Left lung (tissue), 10 donors: ENCODE results near the gene RASAL1. TPM values are rescaled to one million over a fixed set of nuclear protein-coding genes. Genes with fewer than 3 reads are reported as not detected.

ENCODE experiments used
- ATAC-seq: fragments of 200-7000 bp; cut with Tn5 transposase; one replicate; pipeline ENCODE4 v1.9.1; 2020; ENCODE audit warnings: moderate library complexity
- DNase-seq, 4 donors: peaks; one replicate each; pipeline ENCODE4 v3.0.0-alpha.2; 2013 to 2020
- H3K27ac ChIP-seq, 2 donors: fragments of 200-600 bp; sonication (generic) in 1 of 2; one replicate each; pipeline versions ENCODE4 v1.5.0 to v1.8.0; 2020 to 2021
- H3K27me3 ChIP-seq, 2 donors: fragments of 200-600 bp; sonication (generic) in 1 of 2; one replicate each; pipeline versions ENCODE4 v1.5.0 to v1.8.0; 2020 to 2021
- H3K36me3 ChIP-seq, 2 donors: fragments of 200-600 bp; sonication (generic) in 1 of 2; one replicate each; pipeline versions ENCODE4 v1.5.0 to v1.8.0; 2020 to 2021
- H3K4me1 ChIP-seq, 2 donors: fragments of 200-600 bp; one replicate each; pipeline ENCODE4 v1.8.0; 2021
- H3K4me3 ChIP-seq, 2 donors: fragments of 200-600 bp; sonication (generic) in 1 of 2; one replicate each; pipeline versions ENCODE4 v1.5.0 to v1.8.0; 2020 to 2021; ENCODE audit warnings: mild to moderate bottlenecking in 1 of 2
- H3K9me3 ChIP-seq, 2 donors: fragments of 200-600 bp; sonication (generic) in 1 of 2; one replicate each; pipeline versions ENCODE4 v1.5.0 to v1.8.0; 2020 to 2021
- CTCF ChIP-seq, 2 donors: fragments of 200-600 bp; sonication (generic) in 1 of 2; IDR thresholded peaks; one replicate each; pipeline versions ENCODE4 v1.5.0 to v1.8.0; 2021; ENCODE audit warnings: antibody characterized with exemption in 2 of 2
- intact Hi-C, 2 donors: fragments of 100-400 bp; cut with DNase I; formaldehyde crosslinking; loops; one replicate each; pipeline versions ENCODE4 v1.11.2 to v1.14.2; 2022
- polyA plus RNA-seq, 6 donors: library from polyadenylated mRNA; unstranded; fragments of 120-200 nt; gene quantifications; one replicate each; pipeline ENCODE4 v1.2.1, GENCODE V29; 2013; ENCODE audit not compliant: insufficient read length in 6 of 6
- total RNA-seq, 2 donors: library from RNA; stranded (reverse); fragmentation: NEBNext Ultra II Directional; extraction: Animal tissue kit (Norgen Biotek cat#: 25700); gene quantifications; one replicate each; pipeline ENCODE4 v1.2.1, GENCODE V29; 2021
- donor health status: DM: no; HTN: yes; CAD: no.
- donor health status: DM: no; HTN: no; CAD: no.

Gene RASAL1
- total and polyA plus RNA-seq, 8 donors, result 0.16 to 0.46 (median 0.24) TPM

- intact Hi-C loops, result loop anchor here in 1 of 2 donors (5.0 kb wide), 1 partner anchor 125 kb away; no protein-coding TSS in a partner anchor
- TF ChIP-seq CTCF (IDR thresholded peaks at IDR 0.05), result no peak
- ATAC-seq, result no peak
- Histone ChIP-seq H3K27me3 (no peaks in the 10 kb centered on the region), H3K4me3 (no peak overlapping the region), H3K4me1 (no peaks in the 10 kb centered on the region), H3K27ac (no peak overlapping the region), H3K36me3 (peaks cover 0 to 98% of the 10 kb centered on the region in 2 donors), H3K9me3 (no peaks in the 10 kb centered on the region)
- DNase-seq, result no peak
Observed at GRCh38 chr12:113172185-113172584, 36.6 kb upstream of the RASAL1 start.

DNA sequence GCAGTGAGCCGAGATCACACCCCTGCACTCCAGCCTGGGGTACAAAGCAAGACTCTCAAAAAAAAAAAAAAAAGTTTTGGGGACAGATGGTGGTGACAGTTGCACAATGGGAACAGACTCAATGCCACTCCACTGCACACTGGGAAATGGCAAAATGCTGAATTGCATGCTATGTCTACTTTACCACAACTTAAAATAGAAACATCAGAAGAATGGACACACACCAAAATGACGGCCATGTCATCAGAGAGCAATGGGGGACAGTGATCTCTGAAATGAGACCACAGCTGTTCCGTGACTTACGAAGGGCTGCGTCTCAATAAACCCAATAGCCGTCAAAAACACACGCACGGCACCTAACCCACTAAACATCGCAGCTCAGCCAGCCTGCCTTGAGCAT is 36.0 kb upstream of the RASAL1 start:
- ATAC-seq, result no peak
- no peak overlapping the region for H3K27ac ChIP-seq
- no peak for DNase-seq
- H3K36me3 ChIP-seq, result peaks cover 0 to 98% of the 10 kb centered on the region in 2 donors
- no peak for TF ChIP-seq CTCF (IDR thresholded peaks at IDR 0.05)
- H3K27me3 ChIP-seq, result no peaks in the 10 kb centered on the region
- no peaks in the 10 kb centered on the region for H3K9me3 ChIP-seq
- H3K4me1 ChIP-seq, result no peaks in the 10 kb centered on the region
- no peak overlapping the region for H3K4me3 ChIP-seq
- intact Hi-C loops, result loop anchor here in 1 of 2 donors (5.0 kb wide), 1 partner anchor 124 kb away; no protein-coding TSS in a partner anchor

GRCh38 chr12:113170926-113171325 is 35.4 kb upstream of the RASAL1 start:
- H3K4me3 ChIP-seq, result no peak overlapping the region
- TF ChIP-seq CTCF (IDR thresholded peaks at IDR 0.05), result no peak
- intact Hi-C loops, result loop anchor here in 1 of 2 donors (5.0 kb wide), 1 partner anchor 124 kb away; no protein-coding TSS in a partner anchor
- no peaks in the 10 kb centered on the region for H3K9me3 ChIP-seq
- no peak overlapping the region for H3K27ac ChIP-seq
- H3K27me3 ChIP-seq, result no peaks in the 10 kb centered on the region
- DNase-seq (no peak), ATAC-seq (no peak)
- no peaks in the 10 kb centered on the region for H3K4me1 ChIP-seq
- H3K36me3 ChIP-seq, result peaks cover 0 to 98% of the 10 kb centered on the region in 2 donors

DNA sequence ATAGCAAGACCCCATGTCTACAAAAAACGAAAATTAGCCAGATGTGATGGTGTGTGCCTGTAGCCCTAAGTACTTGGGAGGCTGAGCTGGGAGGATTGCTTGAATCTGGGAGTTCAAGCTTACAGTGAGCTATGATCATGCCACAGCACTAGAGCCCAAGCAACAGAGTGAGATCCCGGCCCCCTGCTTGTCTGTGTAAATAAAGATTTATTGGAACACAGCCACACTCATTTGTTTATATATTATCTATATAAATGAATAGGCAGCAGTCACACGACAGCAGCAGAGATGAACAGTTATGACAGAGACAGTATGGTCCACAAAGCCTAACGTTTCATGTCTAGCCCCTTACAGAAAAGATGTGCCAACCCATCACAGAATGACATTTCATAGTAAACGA is 34.9 kb upstream of the RASAL1 start:
- no peak for DNase-seq
- Histone ChIP-seq H3K9me3 (no peaks in the 10 kb centered on the region), H3K4me1 (no peaks in the 10 kb centered on the region), H3K27ac (no peak overlapping the region), H3K4me3 (no peak overlapping the region), H3K36me3 (peaks cover 0 to 99% of the 10 kb centered on the region in 2 donors), H3K27me3 (no peaks in the 10 kb centered on the region)
- intact Hi-C loops, result loop anchor here in 1 of 2 donors (5.0 kb wide), 1 partner anchor 123 kb away; no protein-coding TSS in a partner anchor
- no peak for TF ChIP-seq CTCF (IDR thresholded peaks at IDR 0.05)
- no peak for ATAC-seq

DNA sequence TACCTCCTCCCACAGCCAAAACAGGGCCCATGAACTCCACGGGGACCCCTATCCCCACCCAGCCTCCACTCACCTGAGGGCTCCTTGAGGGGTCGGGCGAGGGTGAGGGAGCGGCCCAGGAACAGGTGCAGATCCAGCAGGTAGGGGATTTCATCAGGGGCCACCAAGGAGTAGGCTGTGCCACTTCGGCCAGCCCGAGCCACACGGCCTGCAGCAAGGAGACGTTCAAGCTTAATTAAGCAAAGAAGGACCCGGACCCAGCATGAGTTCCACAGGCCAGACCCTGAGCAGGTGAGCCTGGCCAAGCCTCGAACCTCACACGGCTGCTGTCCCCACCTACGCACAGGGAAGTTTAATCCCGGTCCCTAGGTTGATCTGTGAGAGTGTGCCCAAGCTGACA is 34.1 kb upstream of the RASAL1 start:
- no peaks in the 10 kb centered on the region for H3K4me1 ChIP-seq
- TF ChIP-seq CTCF (IDR thresholded peaks at IDR 0.05), result no peak
- H3K9me3 ChIP-seq, result no peaks in the 10 kb centered on the region
- no peak overlapping the region for H3K4me3 ChIP-seq
- H3K36me3 ChIP-seq, result peaks cover 0 to 100% of the 10 kb centered on the region in 2 donors
- intact Hi-C loops, result loop anchor here in 1 of 2 donors (5.0 kb wide), 1 partner anchor 122 kb away; no protein-coding TSS in a partner anchor
- no peak overlapping the region for H3K27ac ChIP-seq
- no peak for DNase-seq
- no peaks in the 10 kb centered on the region for H3K27me3 ChIP-seq
- no peak for ATAC-seq
